ENCODE data around the gene EPM2AIP1.

EPM2AIP1 gene

GRCh38 chr3:37016903-37017302, 24.0 kb upstream of the EPM2AIP1 start:
- TF ChIP-seq EP300 (IDR thresholded peaks at IDR 0.05; ENCODE audit: borderline replicate concordance): no peak
- TF ChIP-seq REST (IDR thresholded peaks at IDR 0.05; ENCODE audit: low read depth): no peak
- no peak for TF ChIP-seq NFIC (IDR thresholded peaks at IDR 0.05)
- no peak for TF ChIP-seq TAF1 (IDR thresholded peaks at IDR 0.05; ENCODE audit: low read depth)
- no peak for TF ChIP-seq YY1 (IDR thresholded peaks at IDR 0.05; ENCODE audit: low read depth)
- TF ChIP-seq TCF12 (IDR thresholded peaks at IDR 0.05; ENCODE audit: low read depth): no peak
- no peak for TF ChIP-seq USF1 (IDR thresholded peaks at IDR 0.05)
- TF ChIP-seq CEBPB (IDR thresholded peaks at IDR 0.05): no peak

GRCh38 chr3:37015642-37016041, 22.7 kb upstream of the EPM2AIP1 start:
- TF ChIP-seq RAD21 (IDR thresholded peaks at IDR 0.05; ENCODE audit: low read depth): no peak
- TF ChIP-seq YY1 (IDR thresholded peaks at IDR 0.05; ENCODE audit: low read depth): no peak
- no peak for TF ChIP-seq FOXM1 (IDR thresholded peaks at IDR 0.05; ENCODE audit: borderline replicate concordance, low read depth)
- TF ChIP-seq USF1 (IDR thresholded peaks at IDR 0.05): no peak
- TF ChIP-seq CEBPB (IDR thresholded peaks at IDR 0.05): no peak
- TF ChIP-seq NFIC (IDR thresholded peaks at IDR 0.05): no peak
- no peak for TF ChIP-seq TAF1 (IDR thresholded peaks at IDR 0.05; ENCODE audit: low read depth)
- TF ChIP-seq TEAD4 (IDR thresholded peaks at IDR 0.05): no peak
- TF ChIP-seq EP300 (IDR thresholded peaks at IDR 0.05; ENCODE audit: borderline replicate concordance): no peak

GRCh38 chr3:37014620-37015019, 21.7 kb upstream of the EPM2AIP1 start:
- no peak for TF ChIP-seq USF1 (IDR thresholded peaks at IDR 0.05)
- TF ChIP-seq NFIC (IDR thresholded peaks at IDR 0.05): no peak
- no peak for TF ChIP-seq FOXM1 (IDR thresholded peaks at IDR 0.05; ENCODE audit: borderline replicate concordance, low read depth)
- no peak for TF ChIP-seq YY1 (IDR thresholded peaks at IDR 0.05; ENCODE audit: low read depth)
- TF ChIP-seq TCF12 (IDR thresholded peaks at IDR 0.05; ENCODE audit: low read depth): no peak
- TF ChIP-seq ZBTB7A (IDR thresholded peaks at IDR 0.05; ENCODE audit: low read depth): no peak
- no peak for TF ChIP-seq EP300 (IDR thresholded peaks at IDR 0.05; ENCODE audit: borderline replicate concordance)
- TF ChIP-seq REST (IDR thresholded peaks at IDR 0.05; ENCODE audit: low read depth): no peak
- no peak for TF ChIP-seq TEAD4 (IDR thresholded peaks at IDR 0.05)
- no peak for TF ChIP-seq RAD21 (IDR thresholded peaks at IDR 0.05; ENCODE audit: low read depth)
- no peak for TF ChIP-seq MAX (IDR thresholded peaks at IDR 0.05)

GRCh38 chr3:36993326-36994283, 674 bp upstream of the EPM2AIP1 start, which contains the start of gene MLH1:
Gene MLH1, plus strand, starts transcription at chr3:36993518. Its CDS starts 30 bp downstream, at chr3:36993548.
- TF ChIP-seq ZBTB7A (IDR thresholded peaks at IDR 0.05; ENCODE audit: low read depth) (no peak), USF1 (IDR thresholded peaks at IDR 0.05) (peak; percentile 64; the same call in 1 of the 2 replicates), TAF1 (IDR thresholded peaks at IDR 0.05; ENCODE audit: low read depth) (peak; percentile 84), EGR1 (IDR thresholded peaks at IDR 0.05) (peak; percentile 31; the same call in 1 of the 2 replicates), EP300 (IDR thresholded peaks at IDR 0.05; ENCODE audit: borderline replicate concordance) (no peak), TEAD4 (IDR thresholded peaks at IDR 0.05) (0 out of 2 replicates have a peak, but pooled peaks have one; percentile 7), RAD21 (IDR thresholded peaks at IDR 0.05; ENCODE audit: low read depth) (no peak), CREB1 (IDR thresholded peaks at IDR 0.05; ENCODE audit: low read depth) (peak; percentile 91), FOXM1 (IDR thresholded peaks at IDR 0.05; ENCODE audit: borderline replicate concordance, low read depth) (0 out of 2 replicates have a peak, but pooled peaks have one; percentile 9), MAX (IDR thresholded peaks at IDR 0.05) (peak; percentile 93), CEBPB (IDR thresholded peaks at IDR 0.05) (peak; percentile 78), TCF12 (IDR thresholded peaks at IDR 0.05; ENCODE audit: low read depth) (no peak), REST (IDR thresholded peaks at IDR 0.05; ENCODE audit: low read depth) (no peak), YY1 (IDR thresholded peaks at IDR 0.05; ENCODE audit: low read depth) (peak; percentile 89)
